Measurements from ENCODE around the gene BLACAT1. TPM values are rescaled to one million over a fixed set of nuclear protein-coding genes. Genes with fewer than 3 reads are reported as not detected.
A peak's percentile ranks its signal among the peaks of the same experiment; 100 is the strongest.
"Not testable (repeated sequence)": the region's sequence is repeated elsewhere in the genome, so short reads cannot be mapped to it uniquely, and the experiment has no call there.

BLACAT1 gene
- total RNA-seq, 1 donor from 2014 or later, result 0.41 TPM

GRCh38 chr1:205484985-205485967 is 29.4 kb upstream of the BLACAT1 start:
- FAIRE-seq (no peak), DNase-seq (ENCODE audit: low spot score in 2 of 2) (peak; percentile 72 to 91)

- no peak for DNase-seq (ENCODE audit: low spot score in 2 of 2)
- no peak for FAIRE-seq
Measured at GRCh38 chr1:205483372-205483771, 27.5 kb upstream of the BLACAT1 start.

- not testable (repeated sequence) for DNase-seq (ENCODE audit: low spot score in 2 of 2); FAIRE-seq
Measured at GRCh38 chr1:205482587-205482986, 26.7 kb upstream of the BLACAT1 start.

- FAIRE-seq (no peak), DNase-seq (ENCODE audit: low spot score in 2 of 2) (no peak)
Measured at GRCh38 chr1:205481629-205482151, 25.8 kb upstream of the BLACAT1 start.

- FAIRE-seq, result no peak
- DNase-seq (ENCODE audit: low spot score in 2 of 2), result no peak
Measured at GRCh38 chr1:205481218-205481617, 25.4 kb upstream of the BLACAT1 start.

- FAIRE-seq, result no peak
- DNase-seq (ENCODE audit: low spot score in 2 of 2), result no peak
Measured at GRCh38 chr1:205480349-205480985, 24.6 kb upstream of the BLACAT1 start.

GRCh38 chr1:205478985-205479384 is 23.1 kb upstream of the BLACAT1 start:
- not testable (repeated sequence) for FAIRE-seq; DNase-seq (ENCODE audit: low spot score in 2 of 2)

GRCh38 chr1:205477759-205478247 is 22.0 kb upstream of the BLACAT1 start:
- no peak for FAIRE-seq
- DNase-seq (ENCODE audit: low spot score in 2 of 2), result no peak

- FAIRE-seq, result no peak
- no peak for DNase-seq (ENCODE audit: low spot score in 2 of 2)
Measured at GRCh38 chr1:205477121-205477758, 21.4 kb upstream of the BLACAT1 start.

- no peak for FAIRE-seq
- DNase-seq (ENCODE audit: low spot score in 2 of 2), result no peak
Measured at GRCh38 chr1:205476648-205477047, 20.8 kb upstream of the BLACAT1 start.

GRCh38 chr1:205475855-205476254 is 20.0 kb upstream of the BLACAT1 start:
- FAIRE-seq (no peak), DNase-seq (ENCODE audit: low spot score in 2 of 2) (no peak)

- DNase-seq (ENCODE audit: low spot score in 2 of 2) (no peak), FAIRE-seq (no peak)
Measured at GRCh38 chr1:205474571-205474970, 18.7 kb upstream of the BLACAT1 start.

GRCh38 chr1:205473966-205474365 is 18.1 kb upstream of the BLACAT1 start:
- FAIRE-seq, result no peak
- no peak for DNase-seq (ENCODE audit: low spot score in 2 of 2)

GRCh38 chr1:205473475-205473874 is 17.6 kb upstream of the BLACAT1 start:
- FAIRE-seq, result no peak
- no peak for DNase-seq (ENCODE audit: low spot score in 2 of 2)

GRCh38 chr1:205472737-205473441 is 17.0 kb upstream of the BLACAT1 start:
- DNase-seq (ENCODE audit: low spot score in 2 of 2), result no peak
- FAIRE-seq, result no peak

GRCh38 chr1:205470131-205470530 is 14.3 kb upstream of the BLACAT1 start:
- no peak for DNase-seq (ENCODE audit: low spot score in 2 of 2)
- FAIRE-seq, result no peak

GRCh38 chr1:205466595-205467220 is 10.9 kb upstream of the BLACAT1 start:
- DNase-seq (ENCODE audit: low spot score in 2 of 2), result no peak
- no peak for FAIRE-seq

GRCh38 chr1:205465392-205465791 is 9.5 kb upstream of the BLACAT1 start:
- FAIRE-seq (no peak), DNase-seq (ENCODE audit: low spot score in 2 of 2) (no peak)

- FAIRE-seq (no peak), DNase-seq (ENCODE audit: low spot score in 2 of 2) (no peak)
Measured at GRCh38 chr1:205458777-205459566, 3.1 kb upstream of the BLACAT1 start.
